ENCODE data around the gene EIF4E.
A peak's percentile ranks its signal among the peaks of the same experiment; 100 is the strongest.
"Not testable (repeated sequence)": the region's sequence is repeated elsewhere in the genome, so short reads cannot be mapped to it uniquely, and the experiment has no call there.

Gene EIF4E

GRCh38 chr4:98945297-98945850 lies 16.4 kb upstream of the EIF4E start:
- Mint-ChIP-seq H3K27ac (no peak overlapping the region), H3K4me3 (no peak overlapping the region), H3K4me1 (no peaks in the 10 kb centered on the region), H3K27me3 (no peaks in the 10 kb centered on the region), H3K9me3 (no peaks in the 10 kb centered on the region)
- DNase-seq (no peak), ATAC-seq (no peak)

- no peak overlapping the region for H3K4me3 Mint-ChIP-seq
- ATAC-seq, result peak; percentile 37
Observed at GRCh38 chr4:98939892-98940298, 11.0 kb upstream of the EIF4E start.

GRCh38 chr4:98939438-98939837 lies 10.5 kb upstream of the EIF4E start:
- no peaks in the 10 kb centered on the region for H3K27me3 Mint-ChIP-seq
- no peaks in the 10 kb centered on the region for H3K9me3 Mint-ChIP-seq
- H3K4me1 Mint-ChIP-seq, result peaks cover 29% of the 10 kb centered on the region
- DNase-seq, result no peak
- H3K27ac Mint-ChIP-seq, result no peak overlapping the region
- ATAC-seq, result peak; percentile 45
- no peak overlapping the region for H3K4me3 Mint-ChIP-seq

More at GRCh38 chr4:98939892-98940298, 11.0 kb upstream of the EIF4E start:
- Mint-ChIP-seq H3K27ac (no peak overlapping the region), H3K27me3 (no peaks in the 10 kb centered on the region), H3K4me1 (peaks cover 29% of the 10 kb centered on the region), H3K9me3 (no peaks in the 10 kb centered on the region)
- no peak for DNase-seq

- Mint-ChIP-seq H3K9me3 (no peaks in the 10 kb centered on the region), H3K27me3 (no peaks in the 10 kb centered on the region), H3K27ac (no peak overlapping the region), H3K4me3 (no peak overlapping the region), H3K4me1 (peaks cover 29% of the 10 kb centered on the region)
- DNase-seq (no peak), ATAC-seq (no peak)
Observed at GRCh38 chr4:98937986-98938720, 9.2 kb upstream of the EIF4E start.

DNA sequence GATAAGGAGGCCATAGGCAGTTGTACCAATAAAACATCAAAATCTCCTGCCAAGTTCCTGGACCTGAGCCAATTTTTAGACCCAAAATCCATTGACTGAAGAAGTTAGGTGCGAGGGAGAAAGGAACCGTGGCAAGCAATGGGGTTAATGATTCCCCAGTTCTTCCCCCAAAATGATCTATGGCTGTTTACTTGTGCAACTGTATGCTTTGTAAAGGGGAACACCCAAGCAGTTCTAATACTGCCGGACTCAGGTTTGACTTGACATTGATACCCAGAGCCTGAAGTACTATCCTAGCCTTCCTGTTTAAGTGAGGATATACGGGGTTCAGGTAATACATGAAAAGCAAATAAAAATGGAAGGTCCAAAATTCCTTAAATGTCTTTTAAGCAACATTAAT lies 6.7 kb upstream of the EIF4E start:
- H3K9me3 Mint-ChIP-seq, result no peaks in the 10 kb centered on the region
- H3K4me1 Mint-ChIP-seq, result peaks cover 36% of the 10 kb centered on the region
- no peak overlapping the region for H3K4me3 Mint-ChIP-seq
- no peak overlapping the region for H3K27ac Mint-ChIP-seq
- DNase-seq (no peak), ATAC-seq (no peak)
- no peaks in the 10 kb centered on the region for H3K27me3 Mint-ChIP-seq

DNA sequence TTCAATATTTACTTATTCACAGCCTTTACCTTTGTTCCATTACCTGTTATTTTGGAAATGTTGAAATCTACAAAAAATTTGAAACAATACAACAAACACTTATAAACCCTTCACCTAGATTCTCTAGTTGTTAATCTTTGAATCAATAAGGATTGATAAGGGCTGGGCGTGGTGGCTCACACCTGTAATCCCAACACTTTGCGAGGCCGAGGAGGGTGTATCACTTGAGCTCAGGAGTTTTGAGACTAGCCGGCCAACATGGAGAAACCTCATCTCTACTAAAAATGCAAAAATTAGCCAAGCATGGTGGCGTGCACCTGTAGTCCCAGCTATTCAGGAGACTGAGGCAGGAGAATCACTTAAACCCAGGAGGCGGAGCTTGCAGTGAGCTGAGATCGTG lies 5.9 kb upstream of the EIF4E start:
- not testable (repeated sequence) for H3K27ac Mint-ChIP-seq, H3K9me3 Mint-ChIP-seq, H3K4me3 Mint-ChIP-seq, H3K27me3 Mint-ChIP-seq, DNase-seq, ATAC-seq
- H3K4me1 Mint-ChIP-seq, result peaks cover 40% of the 10 kb centered on the region

DNA sequence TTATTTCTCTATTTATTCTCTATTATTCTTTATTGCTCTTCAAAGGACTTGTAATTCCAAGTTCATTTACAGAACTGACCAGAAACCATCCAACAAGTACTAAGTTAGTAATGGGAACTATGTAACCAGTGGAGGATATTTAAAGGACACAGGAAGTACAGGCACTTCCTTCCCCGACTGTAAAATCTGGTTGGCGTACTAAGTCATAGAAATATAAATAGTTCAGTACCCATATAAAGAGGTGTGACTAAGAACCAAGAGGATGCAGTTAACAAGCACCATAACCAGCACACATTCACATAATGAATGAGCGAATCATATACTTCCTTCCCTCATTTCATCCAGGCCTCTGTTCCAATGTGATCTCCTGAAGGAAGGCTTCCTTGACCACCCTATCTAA lies 3.6 kb upstream of the EIF4E start:
- Mint-ChIP-seq H3K9me3 (no peaks in the 10 kb centered on the region), H3K4me1 (peaks cover 29% of the 10 kb centered on the region), H3K27ac (no peak overlapping the region), H3K4me3 (no peak overlapping the region), H3K27me3 (no peaks in the 10 kb centered on the region)
- DNase-seq, result no peak
- ATAC-seq, result no peak

- Mint-ChIP-seq H3K4me3 (peak overlapping the region; percentile 91 to 93), H3K27ac (peak overlapping the region; percentile 97 to 100), H3K9me3 (no peaks in the 10 kb centered on the region), H3K4me1 (peaks cover 32% of the 10 kb centered on the region), H3K27me3 (no peaks in the 10 kb centered on the region)
- DNase-seq, result no peak
- no peak for ATAC-seq
Observed at GRCh38 chr4:98930311-98930865, 1.5 kb upstream of the EIF4E start.

DNA sequence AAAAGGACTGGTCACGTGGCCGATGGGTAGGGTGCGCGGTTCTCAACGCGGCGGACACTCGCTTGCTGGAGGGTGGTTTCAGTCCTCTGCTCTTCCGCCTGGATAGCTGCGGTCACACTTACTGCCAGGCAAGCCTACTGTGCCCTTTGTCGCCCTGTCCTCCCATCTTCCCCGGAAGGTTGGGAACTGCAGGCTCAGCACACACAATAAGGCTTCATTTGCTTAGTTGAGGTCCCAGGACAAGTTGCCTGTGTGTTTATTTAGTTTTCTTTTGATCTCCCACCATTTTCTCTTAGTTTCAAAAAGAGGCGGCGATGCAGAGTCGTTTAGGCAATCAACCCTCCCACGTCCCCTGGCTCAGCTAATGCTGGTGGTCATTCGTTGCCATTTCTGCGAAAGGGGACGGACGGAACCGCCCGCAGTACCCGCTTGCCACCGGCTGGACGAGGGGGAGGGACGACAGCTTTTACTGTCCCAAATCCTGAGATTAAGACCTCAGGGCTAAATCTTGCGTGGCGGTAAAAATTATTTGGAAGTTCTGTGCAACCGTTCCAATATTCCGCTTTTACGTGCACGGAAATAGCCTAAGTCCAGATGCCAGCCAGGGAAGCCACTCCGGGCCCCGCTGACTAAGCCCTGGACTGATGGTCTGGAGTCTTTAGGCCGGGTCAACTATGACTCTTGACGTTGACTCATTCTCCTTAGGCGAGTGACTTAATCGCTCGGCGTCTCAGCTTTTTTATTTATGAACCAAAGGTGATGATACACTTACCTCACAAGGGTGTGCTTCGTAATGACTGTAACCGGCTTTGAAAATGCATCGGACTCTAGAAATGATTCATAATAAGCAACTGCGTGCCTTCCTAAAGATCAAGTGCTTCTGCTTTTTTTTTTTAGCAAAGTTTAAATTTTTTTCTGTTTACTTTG lies 671 bp upstream of the EIF4E start:
- Mint-ChIP-seq H3K9me3 (no peaks in the 10 kb centered on the region), H3K27me3 (no peaks in the 10 kb centered on the region), H3K27ac (peak overlapping the region; percentile 97 to 100), H3K4me3 (peak overlapping the region; percentile 91 to 93), H3K4me1 (peaks cover 32% of the 10 kb centered on the region)
- ATAC-seq (peak; percentile 76), DNase-seq (peak; percentile 61 to 79)

DNA sequence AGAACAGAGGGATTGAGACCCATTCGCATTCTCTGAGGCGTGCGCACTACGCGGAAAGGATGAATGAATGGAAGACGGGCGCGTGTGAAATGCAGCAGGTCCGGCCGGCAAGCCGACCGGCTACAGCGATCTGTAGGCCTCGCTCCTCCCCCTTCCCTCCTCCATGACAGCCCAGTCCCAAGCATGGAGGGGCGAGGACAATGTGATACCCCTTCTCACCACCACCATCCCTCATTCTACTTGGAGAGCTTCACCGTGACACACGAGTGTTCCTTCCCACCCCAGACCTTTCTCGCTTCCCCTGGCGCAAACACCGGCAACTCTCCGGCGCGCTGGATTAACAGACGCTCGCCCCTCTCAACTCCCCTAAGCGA lies 815 bp downstream of the EIF4E start:
- ATAC-seq, result peak; percentile 64
- Mint-ChIP-seq H3K4me1 (peaks cover 40% of the 10 kb centered on the region), H3K9me3 (no peaks in the 10 kb centered on the region), H3K27ac (peak overlapping the region; percentile 97 to 100), H3K4me3 (peak overlapping the region; percentile 91 to 93), H3K27me3 (no peaks in the 10 kb centered on the region)
- peak; percentile 69 to 80 for DNase-seq

DNA sequence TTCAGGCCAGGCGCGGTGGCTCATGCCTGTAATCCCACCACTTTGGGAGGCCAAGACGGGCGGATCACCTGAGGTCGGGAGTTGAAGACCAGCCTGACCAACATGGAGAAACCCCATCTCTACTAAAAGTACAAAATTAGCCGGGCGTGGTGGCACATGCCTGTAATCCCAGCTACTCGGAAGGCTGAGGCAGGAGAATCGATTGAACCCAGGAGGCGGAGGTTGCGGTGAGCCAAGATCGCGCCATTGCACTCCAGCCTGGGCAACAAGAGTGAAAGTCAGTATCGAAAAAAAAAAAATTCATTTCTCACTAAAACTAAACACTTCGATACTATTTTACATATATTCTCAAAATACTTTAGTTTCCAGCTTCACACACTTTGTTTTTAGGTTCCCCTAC lies 2.7 kb downstream of the EIF4E start:
- not testable (repeated sequence) for H3K27ac Mint-ChIP-seq, ATAC-seq, H3K27me3 Mint-ChIP-seq, H3K9me3 Mint-ChIP-seq, DNase-seq
- Mint-ChIP-seq H3K4me1 (peaks cover 40% of the 10 kb centered on the region), H3K4me3 (peak overlapping the region in 1 of 2 donors; percentile 91)

- Mint-ChIP-seq H3K27ac (no peak overlapping the region), H3K9me3 (no peaks in the 10 kb centered on the region), H3K4me3 (no peak overlapping the region), H3K27me3 (no peaks in the 10 kb centered on the region), H3K4me1 (peaks cover 34% of the 10 kb centered on the region)
- DNase-seq (no peak), ATAC-seq (no peak)
Observed at GRCh38 chr4:98921292-98921691, 7.6 kb downstream of the EIF4E start.

DNA sequence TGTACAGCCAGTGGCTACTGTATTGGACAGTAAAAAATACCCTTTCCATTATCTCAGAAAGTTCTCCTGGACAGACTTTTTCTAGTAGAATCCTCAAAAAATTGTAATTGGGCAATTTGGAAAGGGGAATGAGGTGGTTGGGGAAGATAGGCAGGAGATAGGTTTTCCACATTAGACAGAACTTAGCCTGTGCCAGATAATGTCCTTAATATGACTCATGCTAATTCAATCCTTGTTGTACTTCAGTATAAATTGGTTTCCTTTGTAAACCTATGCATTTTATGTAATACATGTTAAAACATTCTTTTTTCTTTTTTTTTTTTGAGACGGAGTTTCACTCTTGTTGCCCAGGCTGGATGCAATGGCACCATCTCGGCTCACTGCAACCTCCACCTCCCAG lies 8.9 kb downstream of the EIF4E start:
- H3K4me1 Mint-ChIP-seq, result peaks cover 36% of the 10 kb centered on the region
- H3K4me3 Mint-ChIP-seq, result no peak overlapping the region
- H3K27ac Mint-ChIP-seq, result no peak overlapping the region
- ATAC-seq, result no peak
- H3K9me3 Mint-ChIP-seq, result no peaks in the 10 kb centered on the region
- no peak for DNase-seq
- no peaks in the 10 kb centered on the region for H3K27me3 Mint-ChIP-seq

GRCh38 chr4:98910728-98911127 lies 18.2 kb downstream of the EIF4E start:
- H3K4me1 Mint-ChIP-seq, result peaks cover 54% of the 10 kb centered on the region
- ATAC-seq, DNase-seq, H3K4me3 Mint-ChIP-seq, H3K27me3 Mint-ChIP-seq, H3K9me3 Mint-ChIP-seq, H3K27ac Mint-ChIP-seq: not testable (repeated sequence)

DNA sequence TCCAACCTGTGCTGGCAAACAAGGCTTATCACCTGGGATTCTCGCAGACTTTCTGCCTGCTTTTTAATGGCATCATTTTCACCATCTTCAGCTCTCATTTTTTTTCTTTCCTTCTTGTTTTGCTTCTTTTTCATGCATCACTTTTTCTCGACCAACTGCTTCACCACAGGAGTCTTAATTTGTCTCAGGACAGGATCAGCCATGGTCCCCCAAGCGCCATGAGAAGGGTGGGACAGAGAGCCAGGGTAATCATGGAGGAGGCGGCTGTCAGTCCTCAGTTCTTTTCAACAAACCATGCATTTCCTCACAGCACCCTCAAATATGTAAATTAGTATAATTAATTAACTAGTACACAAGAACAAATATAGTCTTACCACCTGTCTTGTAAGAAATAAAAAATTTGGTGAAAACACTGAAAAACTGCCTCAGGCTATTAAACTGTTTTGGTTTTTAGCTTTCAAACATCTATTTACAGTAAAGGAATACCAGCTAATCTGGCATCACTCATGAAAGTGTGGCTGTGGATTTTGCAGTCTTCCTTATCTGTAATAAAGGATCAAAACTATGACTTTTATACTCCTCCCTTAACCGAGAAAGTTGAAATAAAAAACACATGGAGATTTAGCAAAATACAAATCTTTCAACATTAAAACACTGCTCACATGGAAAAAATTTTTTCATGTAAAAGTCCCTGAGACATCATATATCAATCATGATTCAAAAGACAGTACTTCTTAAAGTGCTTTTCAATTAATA lies 19.1 kb downstream of the EIF4E start:
- DNase-seq (no peak), ATAC-seq (no peak)
- H3K9me3 Mint-ChIP-seq, result no peaks in the 10 kb centered on the region
- H3K4me3 Mint-ChIP-seq, result peak overlapping the region in 1 of 2 donors; percentile 32
- no peaks in the 10 kb centered on the region for H3K27me3 Mint-ChIP-seq
- peak overlapping the region; percentile 19 to 60 for H3K27ac Mint-ChIP-seq
- H3K4me1 Mint-ChIP-seq, result peaks cover 57% of the 10 kb centered on the region
